ENCODE data around the gene DUSP23.

DNA sequence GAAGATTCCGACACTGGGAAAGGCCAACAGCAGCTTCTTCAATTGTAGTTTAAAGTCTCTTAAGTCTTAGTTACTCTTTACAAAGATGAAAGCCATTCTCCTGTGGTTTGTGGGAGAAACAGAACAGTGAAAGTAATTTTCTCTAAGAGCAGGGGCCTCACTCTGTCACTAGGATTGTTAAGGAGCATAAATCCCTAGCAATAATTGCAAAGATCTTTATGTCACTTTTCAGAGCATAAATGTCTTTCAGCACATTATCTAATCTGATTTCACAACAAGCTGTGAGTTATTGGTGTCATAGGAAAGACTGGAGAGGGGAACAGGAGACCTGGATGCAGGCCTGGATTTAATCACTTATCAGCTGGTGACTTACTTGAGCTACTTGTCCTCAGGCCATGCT lies 32.4 kb upstream of the DUSP23 start:
- TF ChIP-seq POLR2A (IDR thresholded peaks at IDR 0.05; ENCODE audit: low read length) (no peak), GATA1 (IDR thresholded peaks at IDR 0.05; ENCODE audit: low read depth, low read length) (no peak)

All from erythroblast (primary cell).